Embryonic facial prominence (tissue), 1 donor: ENCODE measurements around the gene WDR5.

Experiments used
- DNase-seq: peaks from one replicate; pipeline ENCODE4 v3.0.0-alpha.2; 2016; ENCODE audit errors: extremely low spot score

WDR5 gene

GRCh38 chr9:134173127-134174072, 37.5 kb downstream of the WDR5 start:
- no peak for DNase-seq

DNA sequence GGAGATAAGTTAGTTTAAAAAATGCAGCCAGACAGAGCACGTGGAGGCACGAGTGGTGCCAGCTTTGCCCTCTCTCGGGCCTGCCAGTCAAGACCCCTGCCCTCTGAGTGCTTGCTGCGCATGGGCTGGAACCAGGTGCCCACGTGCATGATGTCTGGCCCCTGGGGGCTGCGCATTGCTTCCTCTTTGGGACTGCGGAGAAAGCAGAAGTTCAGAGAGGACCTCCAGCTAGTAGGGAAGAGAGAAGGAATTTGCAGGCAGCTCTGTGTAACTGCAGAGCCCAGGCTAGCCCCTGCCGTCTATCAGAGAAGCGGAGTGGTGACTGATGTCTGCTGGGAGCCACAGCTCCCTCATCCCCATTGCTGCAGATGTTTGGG, 38.2 kb downstream of the WDR5 start:
- DNase-seq = no peak

DNA sequence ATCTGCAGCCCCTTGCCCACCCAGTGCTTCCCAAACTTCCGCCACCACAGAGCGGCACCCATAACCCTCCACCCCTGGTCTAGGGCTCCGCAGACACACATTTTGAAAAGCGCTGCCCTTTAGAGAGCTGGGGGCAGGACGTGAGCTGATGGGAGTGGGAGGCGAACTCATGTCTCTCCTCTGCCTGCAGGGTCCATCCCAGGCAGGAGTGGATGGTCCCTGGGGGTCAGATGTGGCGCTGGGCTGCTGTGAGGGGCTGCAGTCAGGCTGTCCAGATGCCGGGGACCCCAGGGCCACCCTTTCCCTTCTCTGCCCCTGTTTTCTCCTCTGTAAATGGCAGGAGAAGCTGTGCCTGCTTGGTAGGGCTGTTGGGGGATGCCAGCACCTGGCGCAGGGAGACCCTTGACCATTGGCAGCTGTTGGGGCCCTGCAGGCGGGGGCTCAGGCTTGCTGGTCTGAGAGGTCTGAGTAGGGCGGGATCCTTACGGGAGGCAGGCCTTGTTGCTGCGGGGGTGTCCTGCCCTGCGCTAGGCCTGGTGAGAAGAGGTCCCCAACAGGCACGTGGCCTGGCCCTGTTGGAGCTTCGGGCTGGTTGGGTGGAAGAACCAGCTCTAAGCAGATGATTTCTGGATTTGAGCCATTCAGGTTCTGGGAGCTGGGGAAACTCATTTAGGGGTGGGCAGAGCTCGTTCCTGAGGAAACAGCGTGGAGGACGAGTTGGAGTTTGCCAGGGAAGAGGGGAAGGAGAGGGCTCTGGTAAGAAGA, 38.8 kb downstream of the WDR5 start:
- DNase-seq = no peak

- DNase-seq = no peak
Measured at GRCh38 chr9:134175291-134175807, 39.5 kb downstream of the WDR5 start.

- DNase-seq = no peak
Measured at GRCh38 chr9:134175808-134176598, 40.1 kb downstream of the WDR5 start.

DNA sequence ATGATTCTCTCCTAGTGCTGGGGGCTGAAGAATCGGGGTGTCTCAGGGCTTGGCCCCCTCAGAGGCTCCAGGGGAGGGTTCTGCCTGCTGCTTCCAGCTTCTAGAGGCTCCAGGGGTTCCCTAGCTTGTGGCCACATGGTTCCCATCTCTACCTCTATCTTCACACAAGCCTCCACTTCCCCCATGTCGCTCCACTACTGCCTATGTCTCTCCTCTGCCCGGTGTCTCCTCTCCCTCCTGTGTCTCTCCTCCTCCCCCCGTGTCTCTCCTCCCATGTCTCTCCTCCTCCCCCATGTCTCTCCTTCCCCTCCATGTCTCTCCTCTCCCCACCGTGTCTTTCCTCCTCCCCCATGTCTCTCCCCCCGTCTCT, 40.7 kb downstream of the WDR5 start:
- DNase-seq = no peak

DNA sequence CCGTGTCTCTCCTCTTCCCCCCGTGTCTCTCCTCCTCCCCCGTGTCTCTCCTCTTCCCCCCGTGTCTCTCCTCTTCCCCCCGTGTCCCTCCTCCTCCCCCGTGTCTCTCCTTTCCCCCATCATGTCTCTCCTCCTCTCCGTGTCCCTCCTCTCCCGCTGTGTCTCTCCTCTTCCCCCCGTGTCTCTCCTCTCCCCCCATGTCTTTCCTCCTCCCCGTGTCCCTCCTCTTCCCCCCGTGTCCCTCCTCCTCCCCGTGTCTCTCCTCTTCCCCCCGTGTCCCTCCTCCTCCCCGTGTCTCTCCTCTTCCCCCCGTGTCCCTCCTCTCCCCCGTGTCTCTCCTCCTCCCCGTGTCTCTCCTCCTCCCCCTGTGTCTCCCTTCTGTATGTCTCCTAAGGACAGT, 41.3 kb downstream of the WDR5 start:
- no peak for DNase-seq

- DNase-seq = no peak
Measured at GRCh38 chr9:134177624-134178393, 41.9 kb downstream of the WDR5 start.

DNA sequence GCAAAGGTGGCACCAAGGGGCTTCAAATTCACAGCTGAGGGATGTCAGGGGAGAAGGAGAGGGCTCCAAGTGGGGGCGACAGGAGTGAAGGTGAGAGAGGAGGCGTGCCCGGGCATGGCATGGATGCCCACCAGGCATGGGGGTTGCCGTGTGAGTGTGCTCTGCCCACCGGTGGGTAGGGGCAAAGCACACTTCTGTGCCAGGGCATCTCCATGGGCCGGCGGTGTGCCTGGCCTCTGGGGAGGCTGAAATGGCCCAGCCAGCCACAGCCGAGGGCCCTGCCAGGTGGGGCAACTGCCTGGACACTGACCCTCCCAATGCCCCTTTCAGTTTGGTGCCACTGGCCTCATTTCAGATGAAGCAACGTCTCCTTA, 42.5 kb downstream of the WDR5 start:
- DNase-seq = no peak

GRCh38 chr9:134178768-134179551, 43.1 kb downstream of the WDR5 start:
- no peak for DNase-seq

DNA sequence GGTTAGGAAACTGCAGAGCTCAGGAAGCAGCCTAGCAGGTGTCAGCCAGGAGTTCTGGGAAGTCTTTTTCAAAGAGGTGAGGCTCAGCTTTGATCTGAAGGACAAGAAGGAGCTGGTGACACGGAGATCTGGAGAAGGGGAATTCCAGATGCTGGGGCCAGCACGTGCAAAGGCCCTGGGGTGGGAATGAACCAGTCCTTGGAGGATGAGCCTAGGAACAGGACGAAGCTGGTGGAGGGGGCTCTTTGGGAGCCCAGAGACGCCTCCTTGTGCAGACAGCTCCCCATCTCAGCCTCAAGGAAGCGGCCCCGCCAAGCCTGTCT, 43.7 kb downstream of the WDR5 start:
- no peak for DNase-seq

- no peak for DNase-seq
Measured at GRCh38 chr9:134179918-134180785, 44.3 kb downstream of the WDR5 start.

- no peak for DNase-seq
Measured at GRCh38 chr9:134180786-134181647, 45.1 kb downstream of the WDR5 start.

GRCh38 chr9:134181648-134182034, 45.8 kb downstream of the WDR5 start:
- DNase-seq = no peak

DNA sequence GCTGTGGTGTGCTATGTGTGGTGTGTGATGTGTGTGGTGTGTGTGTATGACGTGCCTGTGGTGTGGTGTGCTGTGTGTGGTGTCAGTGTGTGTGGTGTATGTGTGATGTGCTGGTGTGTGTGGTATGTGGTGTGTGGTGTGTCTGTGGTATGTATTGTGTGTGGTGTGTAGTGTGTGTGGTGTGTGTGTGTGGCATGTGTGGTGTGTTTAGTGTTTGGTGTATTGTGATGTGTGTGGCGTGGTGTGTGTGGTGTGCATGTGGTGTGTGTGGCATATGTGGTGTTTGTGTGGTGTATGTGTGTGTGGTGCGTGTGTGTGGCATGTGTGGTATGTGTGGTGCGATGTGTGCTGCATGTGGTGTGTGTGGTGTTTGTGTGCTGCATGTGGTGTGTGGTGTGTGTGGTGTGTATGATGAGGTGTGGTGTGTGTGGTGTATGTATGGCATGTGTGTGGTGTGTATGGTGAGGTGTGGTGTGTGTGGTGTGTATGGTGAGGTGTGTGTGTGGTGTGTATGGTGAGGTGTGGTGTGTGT, 46.7 kb downstream of the WDR5 start:
- DNase-seq = no peak

GRCh38 chr9:134185536-134186011, 49.7 kb downstream of the WDR5 start:
- DNase-seq = no peak

DNA sequence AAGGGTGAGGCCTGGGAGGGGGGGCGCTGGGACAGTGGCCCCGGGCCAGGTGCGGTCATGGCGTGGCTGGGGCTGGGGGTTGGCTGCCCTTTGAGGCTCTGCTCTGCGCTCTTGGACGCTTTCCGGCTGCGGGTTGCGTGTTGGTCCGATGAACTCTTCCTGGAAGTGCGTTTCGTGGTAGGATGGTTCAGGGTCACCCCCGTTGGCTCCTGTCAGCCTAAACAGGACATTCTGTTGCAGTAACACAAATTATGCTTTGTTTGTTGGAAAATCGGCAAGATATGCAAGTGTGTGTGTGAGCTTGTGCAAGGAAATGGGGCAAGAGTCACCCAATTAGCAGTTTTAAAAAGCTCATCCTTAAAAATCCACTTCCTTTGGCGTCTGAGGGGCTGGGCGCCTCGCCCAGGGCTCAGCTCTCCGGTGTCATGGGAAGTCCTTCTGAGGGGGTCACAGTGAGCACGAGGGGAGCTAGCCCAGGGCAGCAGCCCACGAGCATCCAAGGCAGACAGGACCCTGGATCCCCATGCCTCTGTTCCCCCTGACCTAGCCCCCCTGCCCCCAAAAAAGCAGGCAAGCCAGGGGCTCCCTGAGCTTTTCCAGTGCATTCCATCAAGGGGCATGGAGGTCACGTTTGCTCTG, 50.7 kb downstream of the WDR5 start:
- no peak for DNase-seq

- DNase-seq = no peak
Measured at GRCh38 chr9:134187110-134187531, 51.2 kb downstream of the WDR5 start.
